ENCODE measurements around the gene GDAP1L1.
"Not testable (repeated sequence)": the region's sequence is repeated elsewhere in the genome, so short reads cannot be mapped to it uniquely, and the experiment has no call there.

Gene GDAP1L1

DNA sequence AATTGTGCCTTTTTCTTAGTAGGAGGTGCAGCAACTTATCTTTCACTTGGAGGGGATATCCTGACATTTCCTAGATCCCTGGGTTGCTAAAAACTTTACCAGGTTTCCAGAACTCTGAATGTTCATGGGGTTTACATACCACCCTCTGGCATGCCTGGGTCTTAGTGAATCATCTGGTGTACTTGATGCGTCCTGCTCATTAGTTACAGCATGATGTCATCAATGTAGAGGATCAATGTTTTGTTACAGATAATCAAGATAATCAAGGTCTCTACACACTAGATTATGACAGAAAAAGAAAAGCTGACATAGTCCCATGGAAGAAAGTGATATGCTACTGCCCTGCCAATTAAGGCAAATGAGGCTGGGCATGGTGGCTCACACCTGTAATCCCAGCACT is 36.9 kb downstream of the GDAP1L1 start:
- Histone ChIP-seq H3K36me3 (ENCODE audit: control insufficient read depth, insufficient read depth, low read length, severe bottlenecking) (no peaks in the 10 kb centered on the region), H3K4me1 (ENCODE audit: control insufficient read depth, insufficient read depth, low read length) (peaks cover 9% of the 10 kb centered on the region), H3K9me3 (ENCODE audit: control insufficient read depth, low read length) (no peaks in the 10 kb centered on the region), H3K27me3 (replicated peaks; ENCODE audit: control insufficient read depth, insufficient read depth, low read length) (no peaks in the 10 kb centered on the region), H3K4me3 (ENCODE audit: low read length) (no peak overlapping the region), H3K9ac (ENCODE audit: low read length) (no peak overlapping the region)
- DNase-seq (ENCODE audit: low read depth): no peak

DNA sequence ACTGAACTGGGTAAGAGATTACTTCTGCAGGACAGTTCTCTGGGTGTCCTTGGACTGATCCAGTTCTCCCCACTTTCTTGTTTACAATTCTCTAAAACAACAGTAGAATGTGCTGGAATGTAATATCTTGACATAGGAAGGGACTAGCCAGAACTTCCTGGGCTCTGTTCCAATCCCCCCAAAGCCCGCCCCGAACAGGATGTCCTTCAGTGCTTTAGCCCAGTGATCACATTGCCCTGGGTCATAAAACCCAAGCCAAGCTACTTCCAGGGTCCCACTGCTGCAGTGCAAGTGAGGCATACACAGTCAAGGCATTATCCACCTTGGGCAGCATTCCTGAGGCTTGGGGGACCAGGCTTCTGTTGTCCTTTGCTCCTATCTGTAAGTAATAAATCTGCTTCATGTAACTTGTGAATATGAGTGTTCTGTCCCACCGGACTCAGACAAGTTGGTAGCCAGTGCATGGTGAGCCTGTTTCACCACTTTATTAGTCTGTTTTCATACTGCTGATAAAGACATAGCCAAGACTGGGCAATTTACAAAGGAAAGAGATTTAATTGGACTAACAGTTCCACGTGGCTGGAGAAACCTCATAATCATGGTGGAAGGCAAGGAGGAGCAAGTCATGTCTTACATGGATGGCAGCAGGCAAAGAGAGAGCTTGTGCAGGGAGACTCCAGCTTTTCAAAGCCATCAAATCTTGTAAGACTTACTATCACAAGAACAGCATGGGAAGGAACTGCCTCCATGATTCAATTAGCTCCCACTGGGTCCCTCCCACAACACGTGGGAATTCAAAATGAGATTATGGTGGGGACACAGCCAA is 40.4 kb downstream of the GDAP1L1 start:
- no peak overlapping the region for H3K4me3 ChIP-seq (ENCODE audit: low read length)
- no peak for DNase-seq (ENCODE audit: low read depth)
- H3K4me1 ChIP-seq (ENCODE audit: control insufficient read depth, insufficient read depth, low read length): peaks cover 9% of the 10 kb centered on the region
- no peaks in the 10 kb centered on the region for H3K27me3 ChIP-seq (replicated peaks; ENCODE audit: control insufficient read depth, insufficient read depth, low read length)
- H3K9me3 ChIP-seq (ENCODE audit: control insufficient read depth, low read length): no peaks in the 10 kb centered on the region
- H3K36me3 ChIP-seq (ENCODE audit: control insufficient read depth, insufficient read depth, low read length, severe bottlenecking): no peaks in the 10 kb centered on the region
- H3K9ac ChIP-seq (ENCODE audit: low read length): no peak overlapping the region

DNA sequence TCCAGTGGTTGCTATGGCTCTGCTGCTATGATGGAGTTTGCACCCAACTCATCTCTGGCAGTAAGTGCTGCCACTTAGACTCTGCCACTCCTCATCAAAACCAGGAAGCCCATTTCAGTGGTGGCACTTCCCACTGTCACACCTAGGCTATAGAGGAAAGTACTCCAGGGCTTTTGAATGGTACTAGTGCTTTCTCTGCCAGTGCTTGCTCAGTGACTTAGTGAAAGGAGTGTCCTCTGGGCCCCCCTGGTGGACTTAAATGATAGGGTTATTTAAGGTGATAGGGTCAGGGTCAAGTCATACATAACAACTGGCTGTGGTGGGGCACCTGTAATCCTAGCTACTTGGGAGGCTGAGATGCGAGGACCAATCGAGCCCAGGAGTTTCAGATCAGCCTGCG is 41.1 kb downstream of the GDAP1L1 start:
- H3K9me3 ChIP-seq (ENCODE audit: control insufficient read depth, low read length): no peaks in the 10 kb centered on the region
- H3K27me3 ChIP-seq (replicated peaks; ENCODE audit: control insufficient read depth, insufficient read depth, low read length): no peaks in the 10 kb centered on the region
- no peak overlapping the region for H3K9ac ChIP-seq (ENCODE audit: low read length)
- no peak for DNase-seq (ENCODE audit: low read depth)
- no peaks in the 10 kb centered on the region for H3K36me3 ChIP-seq (ENCODE audit: control insufficient read depth, insufficient read depth, low read length, severe bottlenecking)
- peaks cover 9% of the 10 kb centered on the region for H3K4me1 ChIP-seq (ENCODE audit: control insufficient read depth, insufficient read depth, low read length)
- H3K4me3 ChIP-seq (ENCODE audit: low read length): no peak overlapping the region

DNA sequence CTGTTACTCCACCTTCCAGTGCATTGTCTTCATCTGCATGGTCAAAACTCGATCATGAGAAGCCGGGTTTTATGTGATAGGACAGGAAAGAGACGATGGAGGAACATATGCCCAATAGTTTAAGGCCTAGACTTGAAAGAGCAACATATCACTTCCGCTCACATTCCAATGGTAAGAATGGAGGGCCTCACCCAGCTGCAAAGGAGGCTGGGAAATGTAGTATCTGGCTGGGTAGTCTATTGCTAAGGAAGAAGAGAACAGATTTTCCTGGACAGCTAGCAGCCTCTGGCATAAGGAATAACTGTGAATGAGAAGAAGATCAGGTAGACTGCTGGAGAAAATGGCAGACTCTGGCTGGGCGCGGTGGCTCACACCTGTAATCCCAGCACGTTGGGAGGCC is 44.6 kb downstream of the GDAP1L1 start:
- Histone ChIP-seq H3K4me1 (ENCODE audit: control insufficient read depth, insufficient read depth, low read length) (peaks cover 9% of the 10 kb centered on the region), H3K4me3 (ENCODE audit: low read length) (no peak overlapping the region), H3K27me3 (replicated peaks; ENCODE audit: control insufficient read depth, insufficient read depth, low read length) (no peaks in the 10 kb centered on the region), H3K36me3 (ENCODE audit: control insufficient read depth, insufficient read depth, low read length, severe bottlenecking) (no peaks in the 10 kb centered on the region), H3K9me3 (ENCODE audit: control insufficient read depth, low read length) (no peaks in the 10 kb centered on the region), H3K9ac (ENCODE audit: low read length) (no peak overlapping the region)
- no peak for DNase-seq (ENCODE audit: low read depth)

DNA sequence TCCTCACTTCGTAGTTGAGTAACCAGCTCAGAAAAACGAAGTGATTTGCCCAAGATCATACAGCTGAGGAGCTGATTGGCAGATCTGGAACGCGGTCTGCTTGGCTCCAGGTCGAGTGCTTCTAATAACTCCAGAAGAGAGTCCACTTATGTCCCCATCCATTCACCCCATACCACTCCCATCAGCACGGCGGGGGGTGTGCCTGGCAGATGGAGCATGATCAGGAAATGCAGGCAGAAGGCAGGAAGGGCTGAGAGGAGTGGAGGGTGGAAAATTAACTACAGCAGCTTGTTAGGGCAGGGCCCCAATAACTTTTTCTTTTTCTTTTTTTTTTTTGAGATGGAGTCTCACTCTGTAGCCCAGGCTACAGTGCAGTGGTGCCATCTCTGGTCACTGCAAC is 48.9 kb downstream of the GDAP1L1 start:
- H3K4me1 ChIP-seq (ENCODE audit: control insufficient read depth, insufficient read depth, low read length): no peaks in the 10 kb centered on the region
- no peak overlapping the region for H3K4me3 ChIP-seq (ENCODE audit: low read length)
- H3K27me3 ChIP-seq (replicated peaks; ENCODE audit: control insufficient read depth, insufficient read depth, low read length): no peaks in the 10 kb centered on the region
- H3K9me3 ChIP-seq (ENCODE audit: control insufficient read depth, low read length): no peaks in the 10 kb centered on the region
- no peak overlapping the region for H3K9ac ChIP-seq (ENCODE audit: low read length)
- no peaks in the 10 kb centered on the region for H3K36me3 ChIP-seq (ENCODE audit: control insufficient read depth, insufficient read depth, low read length, severe bottlenecking)
- DNase-seq (ENCODE audit: low read depth): no peak

DNA sequence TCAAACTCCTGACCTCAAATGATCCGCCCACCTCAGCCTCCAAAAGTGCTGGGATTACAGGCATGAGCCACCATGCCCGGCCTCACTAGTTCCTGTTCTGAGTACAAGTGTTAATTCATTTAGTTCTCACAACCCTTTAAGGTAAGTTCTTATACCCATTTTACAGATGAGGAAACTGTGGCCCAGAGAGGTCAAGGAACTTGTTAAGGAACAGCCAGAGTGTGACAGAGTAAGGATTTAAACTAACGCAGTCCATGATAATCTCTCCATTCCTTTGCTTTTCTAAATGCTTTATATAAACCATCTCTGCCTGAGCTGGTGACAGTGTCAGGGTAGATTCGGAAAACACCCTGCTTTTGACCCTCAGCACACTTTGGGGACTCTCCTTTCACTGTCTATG is 50.6 kb downstream of the GDAP1L1 start:
- DNase-seq (ENCODE audit: low read depth): no peak
- peaks cover 6% of the 10 kb centered on the region for H3K4me1 ChIP-seq (ENCODE audit: control insufficient read depth, insufficient read depth, low read length)

DNA sequence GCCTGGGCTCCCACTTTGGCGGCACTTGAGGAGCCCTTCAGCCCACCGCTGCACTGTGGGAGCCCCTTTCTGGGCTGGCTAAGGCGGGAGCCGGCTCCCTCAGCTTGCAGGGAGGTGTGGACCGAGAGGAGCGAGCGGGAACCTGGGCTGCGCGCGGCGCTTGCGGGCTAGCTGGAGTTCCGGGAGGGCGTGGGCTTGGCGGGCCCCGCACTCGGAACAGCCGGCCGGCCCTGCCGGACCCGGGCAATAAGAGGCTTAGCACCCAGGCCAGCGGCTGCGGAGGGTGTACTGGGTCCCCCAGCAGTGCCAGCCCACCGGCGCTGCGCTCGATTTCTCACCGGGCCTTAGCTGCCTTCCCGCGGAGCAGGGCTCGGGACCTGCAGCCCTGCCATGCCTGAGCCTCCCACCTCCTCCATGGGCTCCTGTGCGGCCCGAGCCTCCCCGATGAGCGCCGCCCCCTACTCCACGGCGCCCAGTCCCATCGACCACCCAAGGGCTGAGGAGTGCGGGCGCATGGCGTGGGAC is 52.0 kb downstream of the GDAP1L1 start:
- H3K9ac ChIP-seq (ENCODE audit: low read length); H3K36me3 ChIP-seq (ENCODE audit: control insufficient read depth, insufficient read depth, low read length, severe bottlenecking); DNase-seq (ENCODE audit: low read depth); H3K4me1 ChIP-seq (ENCODE audit: control insufficient read depth, insufficient read depth, low read length); H3K4me3 ChIP-seq (ENCODE audit: low read length); H3K9me3 ChIP-seq (ENCODE audit: control insufficient read depth, low read length); H3K27me3 ChIP-seq (replicated peaks; ENCODE audit: control insufficient read depth, insufficient read depth, low read length): not testable (repeated sequence)

More for the DNA sequence above, 50.6 kb downstream of the GDAP1L1 start:
- Histone ChIP-seq H3K36me3 (ENCODE audit: control insufficient read depth, insufficient read depth, low read length, severe bottlenecking) (no peaks in the 10 kb centered on the region), H3K27me3 (replicated peaks; ENCODE audit: control insufficient read depth, insufficient read depth, low read length) (no peaks in the 10 kb centered on the region), H3K9me3 (ENCODE audit: control insufficient read depth, low read length) (no peaks in the 10 kb centered on the region), H3K9ac (ENCODE audit: low read length) (no peak overlapping the region), H3K4me3 (ENCODE audit: low read length) (no peak overlapping the region)

DNA sequence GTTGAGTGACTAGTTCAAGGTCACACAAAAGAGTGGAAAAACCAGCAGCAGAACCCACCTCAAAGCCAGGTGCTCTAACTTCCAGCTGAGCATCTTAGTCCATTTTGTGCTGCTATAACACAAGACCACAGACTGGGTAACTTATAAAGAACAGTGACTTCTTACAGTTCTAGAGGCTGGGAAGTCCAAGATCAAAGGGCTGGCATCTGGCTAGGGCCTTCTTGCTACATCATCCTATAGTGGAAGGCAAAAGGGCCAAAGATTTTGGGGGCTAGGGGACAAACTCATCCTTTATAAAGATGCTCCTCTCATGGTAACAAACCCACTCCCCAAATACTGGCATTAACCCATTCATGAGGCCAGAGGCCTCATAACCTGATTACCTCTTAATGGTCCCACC is 54.2 kb downstream of the GDAP1L1 start:
- Histone ChIP-seq H3K9ac (ENCODE audit: low read length) (no peak overlapping the region), H3K9me3 (ENCODE audit: control insufficient read depth, low read length) (no peaks in the 10 kb centered on the region), H3K4me3 (ENCODE audit: low read length) (no peak overlapping the region), H3K36me3 (ENCODE audit: control insufficient read depth, insufficient read depth, low read length, severe bottlenecking) (peaks cover 6% of the 10 kb centered on the region), H3K27me3 (replicated peaks; ENCODE audit: control insufficient read depth, insufficient read depth, low read length) (no peaks in the 10 kb centered on the region), H3K4me1 (ENCODE audit: control insufficient read depth, insufficient read depth, low read length) (peaks cover 13% of the 10 kb centered on the region)
- no peak for DNase-seq (ENCODE audit: low read depth)

DNA sequence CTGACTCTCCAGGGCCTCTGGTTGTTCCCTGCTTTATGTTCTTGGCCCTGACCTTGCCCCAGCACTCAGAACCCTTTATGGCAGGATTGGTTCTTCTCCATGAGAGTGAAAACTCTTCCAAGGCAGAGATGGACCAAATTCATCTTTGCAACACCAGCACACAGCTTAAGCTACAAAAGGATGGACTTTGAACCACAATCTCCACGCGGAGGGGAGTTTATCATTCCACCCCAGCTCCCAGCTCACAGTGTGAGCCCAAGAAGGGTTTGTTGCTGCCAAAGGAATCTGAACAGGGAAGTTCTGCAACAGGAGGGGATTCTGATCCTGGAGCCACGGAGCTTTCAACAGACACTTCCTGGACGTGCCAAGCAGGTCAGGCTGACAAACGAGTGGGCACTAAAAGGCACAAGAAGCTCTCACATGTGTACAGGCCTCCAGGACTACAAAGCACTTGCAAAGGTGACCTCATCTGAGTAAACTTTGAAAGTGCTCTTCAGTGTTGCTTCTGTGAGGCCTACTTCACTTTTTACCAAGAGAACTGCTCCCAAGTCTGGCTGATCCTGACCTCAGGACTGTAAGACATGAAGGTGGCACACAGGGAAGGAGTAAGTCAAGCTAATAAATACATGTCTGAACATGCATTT is 55.0 kb downstream of the GDAP1L1 start:
- DNase-seq (ENCODE audit: low read depth): no peak
- Histone ChIP-seq H3K4me1 (ENCODE audit: control insufficient read depth, insufficient read depth, low read length) (peaks cover 22% of the 10 kb centered on the region), H3K9ac (ENCODE audit: low read length) (no peak overlapping the region), H3K9me3 (ENCODE audit: control insufficient read depth, low read length) (no peaks in the 10 kb centered on the region), H3K4me3 (ENCODE audit: low read length) (no peak overlapping the region), H3K27me3 (replicated peaks; ENCODE audit: control insufficient read depth, insufficient read depth, low read length) (no peaks in the 10 kb centered on the region), H3K36me3 (ENCODE audit: control insufficient read depth, insufficient read depth, low read length, severe bottlenecking) (peaks cover 11% of the 10 kb centered on the region)

DNA sequence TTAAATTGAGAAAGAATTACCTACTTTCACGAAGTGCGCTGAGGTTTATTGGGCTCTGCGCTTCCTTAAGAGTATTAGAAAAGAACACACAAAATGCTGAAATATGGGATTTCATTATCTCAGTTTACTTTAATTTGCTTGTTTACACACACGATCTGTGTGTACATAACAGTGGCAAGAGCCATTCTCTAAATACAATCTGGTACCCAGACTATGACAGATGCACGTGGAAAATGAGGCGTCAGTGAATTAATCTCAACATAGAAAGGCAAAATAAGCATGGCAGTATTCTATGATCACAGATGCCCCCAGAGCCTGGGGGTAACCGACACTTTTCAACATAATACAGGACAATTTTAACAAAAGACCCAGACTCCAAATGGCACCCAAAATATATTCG is 55.6 kb downstream of the GDAP1L1 start:
- Histone ChIP-seq H3K27me3 (replicated peaks; ENCODE audit: control insufficient read depth, insufficient read depth, low read length) (no peaks in the 10 kb centered on the region), H3K9me3 (ENCODE audit: control insufficient read depth, low read length) (no peaks in the 10 kb centered on the region), H3K36me3 (ENCODE audit: control insufficient read depth, insufficient read depth, low read length, severe bottlenecking) (peaks cover 11% of the 10 kb centered on the region), H3K9ac (ENCODE audit: low read length) (no peak overlapping the region), H3K4me3 (ENCODE audit: low read length) (no peak overlapping the region), H3K4me1 (ENCODE audit: control insufficient read depth, insufficient read depth, low read length) (peaks cover 22% of the 10 kb centered on the region)
- no peak for DNase-seq (ENCODE audit: low read depth)

DNA sequence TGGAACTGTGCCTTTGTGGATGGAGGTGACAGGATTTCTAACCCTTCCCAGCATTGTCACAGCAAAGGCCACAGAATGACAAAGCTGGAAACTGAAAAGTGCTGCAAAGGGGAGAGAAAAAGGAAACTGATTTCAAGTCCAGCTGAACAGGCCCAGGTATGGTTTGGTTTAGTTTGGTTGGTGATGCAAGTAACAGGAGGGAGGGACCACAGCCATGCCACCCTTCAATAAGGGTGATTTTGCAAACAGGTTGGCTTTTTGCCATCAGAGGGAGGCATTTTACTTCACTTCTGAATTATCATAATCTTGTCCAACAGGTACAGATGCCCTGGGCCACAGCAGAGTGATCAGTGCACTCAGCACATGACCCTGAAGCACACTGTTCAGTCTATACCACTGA is 57.3 kb downstream of the GDAP1L1 start:
- H3K4me3 ChIP-seq (ENCODE audit: low read length): no peak overlapping the region
- H3K9me3 ChIP-seq (ENCODE audit: control insufficient read depth, low read length): no peaks in the 10 kb centered on the region
- no peak overlapping the region for H3K9ac ChIP-seq (ENCODE audit: low read length)
- H3K27me3 ChIP-seq (replicated peaks; ENCODE audit: control insufficient read depth, insufficient read depth, low read length): no peaks in the 10 kb centered on the region
- H3K4me1 ChIP-seq (ENCODE audit: control insufficient read depth, insufficient read depth, low read length): peaks cover 25% of the 10 kb centered on the region
- H3K36me3 ChIP-seq (ENCODE audit: control insufficient read depth, insufficient read depth, low read length, severe bottlenecking): peaks cover 11% of the 10 kb centered on the region
- DNase-seq (ENCODE audit: low read depth): no peak

Measured in adipocyte (in vitro differentiated cells).